HCT116 (cell line): ENCODE results near the gene OR5H1. TPM values are rescaled to one million over a fixed set of nuclear protein-coding genes. Genes with fewer than 3 reads are reported as not detected.

Experiments used
- ATAC-seq: fragments of 200-7000 bp; cut with Tn5 transposase; 2 replicates; pipeline ENCODE4 v1.9.1; 2020; ENCODE audit warnings: mild to moderate bottlenecking, moderate library complexity
- BruUV-seq: library from RNA; stranded (reverse); fragments of 400-500 nt; replicated peaks from 2 replicates; lab custom pipeline; 2021; lab: Mats Ljungman, UMichigan
- CTCF ChIA-PET: fragments of 300-600 bp; sonication (Branson Sonifier 250); formaldehyde crosslinking; loops from one replicate; lab custom pipeline; 2021; ENCODE audit warnings: antibody characterized with exemption; lab: Charles Lee
- POLR2A ChIA-PET: fragments of 300-600, 350-600 bp; sonication (Branson Sonifier 250); formaldehyde crosslinking; loops from one replicate; lab custom pipeline; 2021; ENCODE audit warnings: antibody characterized with exemption; lab: Charles Lee
- RAD21 ChIA-PET, 2 experiments: fragments of 300-600 bp; sonication (Branson Sonifier 250); formaldehyde crosslinking; loops; one replicate each; lab custom pipeline; 2023; ENCODE audit warnings: low total read pairs in 2 of 2; ENCODE audit not compliant: uncharacterized antibody in 2 of 2, unreplicated experiment in 2 of 2, low non-redundant PET in 1 of 2; lab: Charles Lee
- DNase-seq: peaks from one replicate; pipeline ENCODE4 v3.0.0-alpha.2; 2010; ENCODE audit warnings: low read depth, low spot score
- H2AFZ ChIP-seq: fragments of 200-600 bp; shearing (Covaris generic), sonication (generic); 2 replicates; pipeline ENCODE4 v1.6.1; 2017; ENCODE audit warnings: low read depth, mixed run types, mixed read lengths, antibody characterized with exemption, low read length; ENCODE audit not compliant: poor library complexity, severe bottlenecking
- H3K27ac ChIP-seq: 2 replicates; pipeline ENCODE4 v1.5.1; 2012; ENCODE audit warnings: low read depth, low read length
- H3K27me3 ChIP-seq: fragments of 200-600 bp; sonication (generic); 2 replicates; pipeline ENCODE4 v1.6.1; 2016; ENCODE audit warnings: mixed run types, low read length, mixed read lengths; ENCODE audit not compliant: insufficient read depth
- H3K36me3 ChIP-seq, 2 experiments: fragments of 200-500 bp in 1 of 2; fragments of 200-600 bp in 1 of 2; sonication (Bioruptor generic) in 1 of 2; sonication (generic) in 1 of 2; 2 replicates each; pipeline versions ENCODE4 v1.5.1 to v1.6.1; 2014 to 2016; ENCODE audit warnings: low read length in 2 of 2, inconsistent platforms in 1 of 2, mixed read lengths in 1 of 2, mixed run types in 1 of 2; ENCODE audit not compliant: insufficient read depth in 2 of 2, control insufficient read depth in 1 of 2
- H3K4me1 ChIP-seq, 2 experiments: fragments of 200-600 bp in 1 of 2; sonication (generic) in 1 of 2; 2 replicates each; pipeline versions ENCODE4 v1.5.1 to v1.6.1; 2012 to 2017; ENCODE audit warnings: low read length in 2 of 2, inconsistent platforms in 1 of 2, mild to moderate bottlenecking in 1 of 2, mixed read lengths in 1 of 2, mixed run types in 1 of 2, moderate library complexity in 1 of 2; ENCODE audit not compliant: insufficient read depth in 2 of 2, control insufficient read depth in 1 of 2
- H3K4me2 ChIP-seq: fragments of 200-600 bp; sonication (generic); 2 replicates; pipeline ENCODE4 v1.6.1; 2017; ENCODE audit warnings: mixed run types, low read length, mixed read lengths
- H3K4me3 ChIP-seq, 2 experiments: fragments of 200-600 bp in 1 of 2; sonication (generic) in 1 of 2; replicated peaks in 1 of 2; 2 replicates each; pipeline ENCODE4 v1.5.1; 2011 to 2016; ENCODE audit warnings: low read length in 2 of 2, control low read depth in 1 of 2, low read depth in 1 of 2, mild to moderate bottlenecking in 1 of 2, mixed read lengths in 1 of 2, mixed run types in 1 of 2
- H3K79me2 ChIP-seq: fragments of 200-600 bp; sonication (generic); 2 replicates; pipeline ENCODE4 v1.6.1; 2017; ENCODE audit warnings: mild to moderate bottlenecking, mixed run types, low read length, moderate library complexity, mixed read lengths; ENCODE audit not compliant: insufficient read depth
- H3K9ac ChIP-seq: fragments of 200-600 bp; sonication (generic); 2 replicates; pipeline ENCODE4 v1.6.1; 2016; ENCODE audit warnings: low read length, mixed read lengths
- H3K9me2 ChIP-seq: fragments of 200-600 bp; sonication (generic), shearing (Covaris generic); 2 replicates; pipeline ENCODE4 v1.6.1; 2017; ENCODE audit warnings: mixed run types, mild to moderate bottlenecking, moderate library complexity; ENCODE audit not compliant: insufficient read depth
- H3K9me3 ChIP-seq, 2 experiments: fragments of 200-500 bp in 1 of 2; fragments of 200-600 bp in 1 of 2; sonication (Bioruptor generic) in 1 of 2; sonication (generic) in 1 of 2; 2 replicates each; pipeline ENCODE4 v1.6.1; 2014 to 2017; ENCODE audit warnings: low read length in 2 of 2, mixed read lengths in 2 of 2, inconsistent platforms in 1 of 2, low read depth in 1 of 2, mild to moderate bottlenecking in 1 of 2, mixed run types in 1 of 2, moderate library complexity in 1 of 2; ENCODE audit not compliant: control insufficient read depth in 1 of 2, insufficient read depth in 1 of 2
- H4K20me1 ChIP-seq: fragments of 200-600 bp; sonication (generic), shearing (Covaris generic); 2 replicates; pipeline ENCODE4 v1.6.1; 2017; ENCODE audit warnings: mixed run types, mild to moderate bottlenecking, moderate library complexity; ENCODE audit not compliant: insufficient read depth
- ATF3 ChIP-seq: IDR thresholded peaks from 2 replicates; pipeline ENCODE4 v1.6.1; 2012
- CBX3 ChIP-seq: IDR thresholded peaks from 2 replicates; pipeline ENCODE4 v1.6.1; 2012; ENCODE audit warnings: low read depth
- CEBPB ChIP-seq: IDR thresholded peaks from 2 replicates; pipeline ENCODE4 v1.6.1; 2012; ENCODE audit warnings: low read depth
- CTCF ChIP-seq, 3 experiments: fragments of 200-600 bp in 1 of 3; sonication (generic) in 1 of 3; IDR thresholded peaks in 2 of 3; conservative IDR thresholded peaks in 1 of 3; 2 replicates each; pipeline ENCODE4 v1.5.1; 2012 to 2017; ENCODE audit warnings: low read depth in 2 of 3, low read length in 2 of 3, antibody characterized with exemption in 1 of 3, borderline replicate concordance in 1 of 3, control low read depth in 1 of 3, mild to moderate bottlenecking in 1 of 3, mixed read lengths in 1 of 3, mixed run types in 1 of 3, moderate library complexity in 1 of 3; ENCODE audit not compliant: insufficient read depth in 1 of 3
- ELF1 ChIP-seq: IDR thresholded peaks from 2 replicates; pipeline ENCODE4 v1.6.1; 2012; ENCODE audit warnings: low read depth, borderline replicate concordance
- EZH2 ChIP-seq: fragments of 200-600 bp; sonication (generic); IDR thresholded peaks from 2 replicates; pipeline ENCODE4 v1.6.1; 2017; ENCODE audit warnings: antibody characterized with exemption, mixed run types
- EZH2phosphoT487 ChIP-seq: fragments of 200-600 bp; IDR thresholded peaks from 2 replicates; pipeline ENCODE4 v1.6.1; 2018; ENCODE audit warnings: antibody characterized with exemption, borderline replicate concordance
- FOSL1 ChIP-seq: IDR thresholded peaks from 2 replicates; pipeline ENCODE4 v1.6.1; 2012; ENCODE audit warnings: low read depth
- JUND ChIP-seq: IDR thresholded peaks from 2 replicates; pipeline ENCODE4 v1.6.1; 2012
- MAX ChIP-seq: IDR thresholded peaks from 2 replicates; pipeline ENCODE4 v1.6.1; 2012
- POLR2A ChIP-seq: IDR thresholded peaks from 2 replicates; pipeline ENCODE4 v1.7.0; 2011; ENCODE audit warnings: borderline replicate concordance; ENCODE audit not compliant: insufficient read depth, insufficient read length; ENCODE audit errors: extremely low read depth
- POLR2AphosphoS5 ChIP-seq: IDR thresholded peaks from 2 replicates; pipeline ENCODE4 v1.6.1; 2011; ENCODE audit warnings: mild to moderate bottlenecking, low read depth, low read length, moderate library complexity
- RAD21 ChIP-seq: IDR thresholded peaks from 2 replicates; pipeline ENCODE4 v1.6.1; 2012; ENCODE audit warnings: low read depth, mild to moderate bottlenecking
- SP1 ChIP-seq: IDR thresholded peaks from 2 replicates; pipeline ENCODE4 v1.6.1; 2012; ENCODE audit warnings: low read depth
- SRF ChIP-seq: IDR thresholded peaks from 2 replicates; pipeline ENCODE4 v1.6.1; 2012; ENCODE audit warnings: low read depth
- TCF7L2 ChIP-seq: IDR thresholded peaks from 2 replicates; pipeline ENCODE4 v1.7.0; 2011; ENCODE audit warnings: borderline replicate concordance, inconsistent platforms; ENCODE audit not compliant: insufficient read depth, insufficient read length; ENCODE audit errors: extremely low read depth
- YY1 ChIP-seq: IDR thresholded peaks from 2 replicates; pipeline ENCODE4 v1.6.1; 2011; ENCODE audit warnings: low read length, low read depth, moderate library complexity, mild to moderate bottlenecking; ENCODE audit not compliant: insufficient replicate concordance; ENCODE audit errors: extremely low read depth
- ZBTB33 ChIP-seq: IDR thresholded peaks from 2 replicates; pipeline ENCODE4 v1.6.1; 2011; ENCODE audit warnings: mild to moderate bottlenecking, low read length, moderate library complexity; ENCODE audit not compliant: insufficient replicate concordance; ENCODE audit errors: extremely low read depth
- ZNF274 ChIP-seq: fragments of 200-500 bp; sonication (Bioruptor generic); IDR thresholded peaks from 2 replicates; pipeline ENCODE4 v1.6.1; 2014; ENCODE audit warnings: mild to moderate bottlenecking, low read depth, low read length, inconsistent platforms
- intact Hi-C: fragments of 100-400 bp; cut with micrococcal nuclease; formaldehyde crosslinking; loops from 2 replicates; pipeline ENCODE4 v1.10.0; 2022
- total RNA-seq: library from RNA; stranded (reverse); gene quantifications from one replicate; pipeline ENCODE4 v1.2.1, GENCODE V29; 2021; ENCODE audit not compliant: unreplicated experiment

The OR5H1 gene
- total RNA-seq, 1 experiment from 2014 or later: not detected

- CTCF ChIA-PET: no interaction called here
- ATAC-seq: no peak
These were observed 10.0 kb downstream of the OR5H1 start for GRCh38 chr3:98140531-98140930.

More at GRCh38 chr3:98140531-98140930, 10.0 kb downstream of the OR5H1 start:
- H3K4me3 ChIP-seq: no peak overlapping the region
- no peaks in the 10 kb centered on the region for H3K9me2 ChIP-seq
- no peaks in the 10 kb centered on the region for H4K20me1 ChIP-seq
- no peaks in the 10 kb centered on the region for H3K79me2 ChIP-seq
- H3K9me3 ChIP-seq: no peaks in the 10 kb centered on the region
- RAD21 ChIA-PET: no interaction called here
- intact Hi-C loops: loop anchor here (1.0 kb wide), 1 partner anchor 43 kb away; no protein-coding TSS in a partner anchor
- no peaks in the 10 kb centered on the region; the same call in 1 of the 2 replicates for H3K27me3 ChIP-seq
- no peak for DNase-seq
- H3K27ac ChIP-seq: no peak overlapping the region
- H2AFZ ChIP-seq: no peak overlapping the region
- no peak overlapping the region for H3K9ac ChIP-seq
- no peaks in the 10 kb centered on the region for H3K4me1 ChIP-seq
- no TSS peak for BruUV-seq
- POLR2A ChIA-PET: no interaction called here
- H3K36me3 ChIP-seq: no peaks in the 10 kb centered on the region
- TF ChIP-seq FOSL1 (no peak), EZH2 (no peak), CTCF (IDR thresholded peaks at IDR 0.05 in 2 of 3, conservative IDR thresholded peaks at IDR 0.05 in 1 of 3; ENCODE audit: borderline replicate concordance in 1 of 3, insufficient read depth in 1 of 3, low read depth in 2 of 3, low read length in 2 of 3) (no peak), YY1 (no peak), ZBTB33 (no peak), ZNF274 (no peak), EZH2phosphoT487 (no peak), TCF7L2 (no peak), ELF1 (no peak), SP1 (no peak), CEBPB (no peak), ATF3 (no peak), POLR2AphosphoS5 (no peak), RAD21 (no peak), SRF (no peak), JUND (no peak), MAX (no peak), CBX3 (no peak), POLR2A (no peak)
- no peak overlapping the region for H3K4me2 ChIP-seq
